SK-N-SH (cell line): ENCODE results near the gene ZRANB2. TPM values are rescaled to one million over a fixed set of nuclear protein-coding genes. Genes with fewer than 3 reads are reported as not detected.

Experiments
- CTCF ChIA-PET: fragments of 300-600, 350-600 bp; formaldehyde crosslinking; extraction: SDS; loops from one replicate; lab custom pipeline; 2021; lab: Yijun Ruan, JAX
- POLR2A ChIA-PET: fragments of 350-600 bp; sonication (Branson Sonifier 250); formaldehyde crosslinking; extraction: SDS; loops from one replicate; lab custom pipeline; 2020; ENCODE audit warnings: antibody characterized with exemption, inconsistent platforms; lab: Yijun Ruan, JAX
- DNase-seq: peaks from one replicate; pipeline ENCODE4 v3.0.0; 2012
- H2AFZ ChIP-seq: fragments of 200-600 bp; sonication (generic); 2 replicates; pipeline ENCODE4 v1.8.1; 2016; ENCODE audit warnings: antibody characterized with exemption, mild to moderate bottlenecking, low read depth
- H3F3A ChIP-seq: fragments of 200-600 bp; sonication (generic); replicated peaks from 2 replicates; pipeline ENCODE3; 2016; ENCODE audit warnings: antibody characterized with exemption, mild to moderate bottlenecking; ENCODE audit not compliant: insufficient read depth
- H3K27ac ChIP-seq, 2 experiments: fragments of 200-500 bp in 1 of 2; fragments of 200-600 bp in 1 of 2; sonication (Bioruptor generic) in 1 of 2; sonication (generic), shearing (Covaris generic) in 1 of 2; 2 replicates each; pipeline versions ENCODE4 v1.5.1 to v1.6.1; 2014 to 2016; ENCODE audit warnings: low read depth in 2 of 2, inconsistent platforms in 1 of 2, low read length in 1 of 2, mild to moderate bottlenecking in 1 of 2, mixed read lengths in 1 of 2
- H3K27me3 ChIP-seq: fragments of 200-600 bp; sonication (generic), shearing (Covaris generic); 2 replicates; pipeline ENCODE4 v1.6.1; 2016; ENCODE audit warnings: mixed run types; ENCODE audit not compliant: insufficient read depth
- H3K36me3 ChIP-seq, 2 experiments: fragments of 200-500 bp in 1 of 2; fragments of 200-600 bp in 1 of 2; sonication (Bioruptor generic) in 1 of 2; sonication (generic) in 1 of 2; replicated peaks in 1 of 2; 2 replicates each; pipeline versions ENCODE3 to v1.5.1; 2014 to 2016; ENCODE audit warnings: low read length in 1 of 2, mild to moderate bottlenecking in 1 of 2; ENCODE audit not compliant: insufficient read depth in 2 of 2, control insufficient read depth in 1 of 2
- H3K4me1 ChIP-seq, 2 experiments: fragments of 200-500 bp in 1 of 2; fragments of 200-600 bp in 1 of 2; sonication (Bioruptor generic) in 1 of 2; sonication (generic), shearing (Covaris generic) in 1 of 2; 2 replicates each; pipeline versions ENCODE4 v1.5.1 to v1.6.1; 2014 to 2016; ENCODE audit warnings: low read depth in 1 of 2, low read length in 1 of 2, mixed run types in 1 of 2; ENCODE audit not compliant: insufficient read depth in 2 of 2, control insufficient read depth in 1 of 2
- H3K4me2 ChIP-seq: fragments of 200-600 bp; sonication (generic), shearing (Covaris generic); 2 replicates; pipeline ENCODE4 v1.6.1; 2017; ENCODE audit warnings: mixed run types
- H3K4me3 ChIP-seq, 2 experiments: fragments of 200-500 bp in 1 of 2; fragments of 200-600 bp in 1 of 2; sonication (Bioruptor generic) in 1 of 2; sonication (generic), shearing (Covaris generic) in 1 of 2; 2 replicates each; pipeline versions ENCODE4 v1.5.1 to v1.8.1; 2014 to 2016; ENCODE audit warnings: low read depth in 2 of 2, inconsistent platforms in 1 of 2, low read length in 1 of 2, mild to moderate bottlenecking in 1 of 2, mixed read lengths in 1 of 2, moderate library complexity in 1 of 2
- H3K79me2 ChIP-seq: fragments of 200-600 bp; sonication (generic); 2 replicates; pipeline ENCODE4 v1.8.1; 2017; ENCODE audit warnings: mild to moderate bottlenecking; ENCODE audit not compliant: insufficient read depth
- H3K9ac ChIP-seq: fragments of 200-600 bp; sonication (generic); 2 replicates; pipeline ENCODE4 v1.6.1; 2017; ENCODE audit warnings: mixed run types
- H3K9me2 ChIP-seq: fragments of 200-600 bp; sonication (generic); 2 replicates; pipeline ENCODE4 v1.6.1; 2017; ENCODE audit warnings: mixed run types
- H3K9me3 ChIP-seq: fragments of 200-600 bp; sonication (generic); 2 replicates; pipeline ENCODE4 v1.6.1; 2017; ENCODE audit warnings: mixed run types, mild to moderate bottlenecking, moderate library complexity
- H4K20me1 ChIP-seq: fragments of 200-600 bp; sonication (generic); 2 replicates; pipeline ENCODE4 v1.6.1; 2017; ENCODE audit warnings: mild to moderate bottlenecking, mixed run types; ENCODE audit not compliant: insufficient read depth
- CHD2 ChIP-seq: fragments of 150-350 bp; IDR thresholded peaks from 2 replicates; pipeline ENCODE4 v1.6.1; 2018; ENCODE audit warnings: low read length; ENCODE audit not compliant: partially characterized antibody
- EZH2phosphoT487 ChIP-seq: fragments of 200-600 bp; sonication (generic); IDR thresholded peaks from 2 replicates; pipeline ENCODE4 v1.6.1; 2017; ENCODE audit warnings: low read depth, mixed run types, mild to moderate bottlenecking, antibody characterized with exemption, moderate library complexity, borderline replicate concordance
- FOSL2 ChIP-seq: IDR thresholded peaks from 2 replicates; pipeline ENCODE4 v1.4.0; 2012; ENCODE audit warnings: low read depth, mild to moderate bottlenecking, moderate library complexity, borderline replicate concordance
- IRF3 ChIP-seq: fragments of 150-350 bp; IDR thresholded peaks from 2 replicates; pipeline ENCODE4 v1.6.1; 2016; ENCODE audit warnings: mild to moderate bottlenecking, low read depth, low read length
- MAX ChIP-seq: IDR thresholded peaks from 2 replicates; pipeline ENCODE4 v1.4.0; 2012; ENCODE audit warnings: low read depth
- MEF2A ChIP-seq: IDR thresholded peaks from 2 replicates; pipeline ENCODE4 v1.4.0; 2012; ENCODE audit warnings: low read depth, borderline replicate concordance
- MXI1 ChIP-seq: IDR thresholded peaks from 2 replicates; pipeline ENCODE4 v1.6.1; 2012; ENCODE audit warnings: mild to moderate bottlenecking, low read depth, low read length, improper control_type of control experiment
- PBX3 ChIP-seq: IDR thresholded peaks from 2 replicates; pipeline ENCODE4; 2012
- POLR2AphosphoS5 ChIP-seq: IDR thresholded peaks from 2 replicates; pipeline ENCODE4 v1.6.1; 2012; ENCODE audit warnings: low read depth, low read length
- REST ChIP-seq: IDR thresholded peaks from 2 replicates; pipeline ENCODE4 v1.6.1; 2012; ENCODE audit warnings: mild to moderate bottlenecking, low read depth, low read length, moderate library complexity
- RXRA ChIP-seq: IDR thresholded peaks from 2 replicates; pipeline ENCODE4 v1.4.0; 2012; ENCODE audit warnings: low read depth, mild to moderate bottlenecking, borderline replicate concordance
- SIN3A ChIP-seq: IDR thresholded peaks from 2 replicates; pipeline ENCODE4 v1.6.1; 2012; ENCODE audit warnings: low read depth, mild to moderate bottlenecking, low read length, moderate library complexity, borderline replicate concordance
- USF1 ChIP-seq: IDR thresholded peaks from 2 replicates; pipeline ENCODE4 v1.4.0; 2012; ENCODE audit warnings: low read depth, borderline replicate concordance
- WGBS: methylation state at CpG from one replicate; pipeline ENCODE4 v1.1.6; 2017; ENCODE audit warnings: low lambda C conversion rate; 5-methylcytosine and 5-hydroxymethylcytosine counted together
- polyA plus RNA-seq, 3 experiments: library from polyadenylated mRNA; depleted of rRNA; stranded (reverse); fragments of >200 nt; gene quantifications; 2 replicates each; pipeline ENCODE4 v1.2.3, GENCODE V29; 2012
- TF ChIP-seq, protein P1 (sequence below): fragments of 200-600 bp; sonication (generic); IDR thresholded peaks from 2 replicates; pipeline ENCODE4 v1.6.1; 2017; ENCODE audit warnings: antibody characterized with exemption, mild to moderate bottlenecking, moderate library complexity
- TF ChIP-seq, protein P2 (sequence below): fragments of 150-350 bp; IDR thresholded peaks from 2 replicates; pipeline ENCODE4 v1.6.1; 2017; ENCODE audit warnings: antibody characterized with exemption, low read length, low read depth, borderline replicate concordance

Gene ZRANB2
- polyA plus RNA-seq, 1 of the 3 experiments (the other 2 are of a cell fraction) = 45.2 TPM

DNA sequence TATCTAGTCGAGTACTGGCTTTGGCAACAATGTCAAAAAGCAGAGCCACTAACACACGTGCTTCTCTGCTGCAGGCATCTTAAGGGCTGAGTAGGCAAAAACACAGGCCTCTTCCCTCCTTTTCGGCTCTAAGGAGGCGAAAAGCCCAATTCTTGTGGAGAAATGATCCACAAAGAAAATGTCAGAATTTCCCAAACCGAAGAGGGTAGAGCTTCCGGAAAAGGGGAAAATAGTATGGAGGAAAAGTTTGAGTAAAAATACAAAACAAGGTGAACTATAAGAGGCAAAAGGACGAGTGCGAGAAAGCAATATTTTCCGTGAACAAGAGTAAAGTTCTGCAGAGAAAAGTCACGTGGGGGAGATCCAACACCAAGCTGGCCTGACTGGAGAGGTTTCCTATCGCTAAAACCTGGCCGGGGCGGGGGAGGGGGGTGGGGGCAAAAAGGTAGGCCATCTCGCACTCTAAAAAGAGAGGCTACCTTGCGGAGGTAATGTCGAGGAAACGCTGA, 551 bp downstream of the ZRANB2 start:
- no peaks in the 10 kb centered on the region for H3K27me3 ChIP-seq
- peaks cover 8 to 9% of the 10 kb centered on the region in 2 experiments; a peak in 3 of 4 replicates for H3K4me1 ChIP-seq
- H3K9me3 ChIP-seq = no peaks in the 10 kb centered on the region
- TF ChIP-seq USF1 = peak; percentile 60; the same call in 1 of the 2 replicates
- TF ChIP-seq MEF2A = no peak
- 0 out of 2 replicates have a peak, but pooled peaks have one; percentile 55 for TF ChIP-seq SIN3A
- TF ChIP-seq MAX = peak; percentile 57; the same call in 1 of the 2 replicates
- no peak for TF ChIP-seq EZH2phosphoT487
- TF ChIP-seq MXI1 = peak; percentile 92
- peak overlapping the region; percentile 88 for H3K4me2 ChIP-seq
- H3K4me3 ChIP-seq = peak overlapping the region; percentile 93 to 96
- H3F3A ChIP-seq = no peaks in the 10 kb centered on the region
- CTCF ChIA-PET = interaction anchor here (0.9 to 2.1 kb wide), 8 partner anchors 11 to 870 kb away, joined by 3 to 11 read pairs (median 4); partner anchors contain the start of gene PTGER3
- peak overlapping the region; percentile 86 to 97 for H3K27ac ChIP-seq
- H4K20me1 ChIP-seq = peaks cover 34% of the 10 kb centered on the region
- WGBS = 2% methylated on average over 17 of the region's 17 CpGs
- H3K79me2 ChIP-seq = peaks cover 56% of the 10 kb centered on the region
- H3K9ac ChIP-seq = peak overlapping the region; percentile 95
- H2AFZ ChIP-seq = peak overlapping the region; percentile 83; the same call in 1 of the 2 replicates
- POLR2A ChIA-PET = interaction anchor here (0.5 to 1.2 kb wide), 2 partner anchors 109 to 873 kb away, joined by 3 to 4 read pairs; no protein-coding TSS in a partner anchor
- H3K9me2 ChIP-seq = no peaks in the 10 kb centered on the region
- peaks cover 33 to 42% of the 10 kb centered on the region in 2 experiments for H3K36me3 ChIP-seq
- DNase-seq = peak; percentile 24

DNA sequence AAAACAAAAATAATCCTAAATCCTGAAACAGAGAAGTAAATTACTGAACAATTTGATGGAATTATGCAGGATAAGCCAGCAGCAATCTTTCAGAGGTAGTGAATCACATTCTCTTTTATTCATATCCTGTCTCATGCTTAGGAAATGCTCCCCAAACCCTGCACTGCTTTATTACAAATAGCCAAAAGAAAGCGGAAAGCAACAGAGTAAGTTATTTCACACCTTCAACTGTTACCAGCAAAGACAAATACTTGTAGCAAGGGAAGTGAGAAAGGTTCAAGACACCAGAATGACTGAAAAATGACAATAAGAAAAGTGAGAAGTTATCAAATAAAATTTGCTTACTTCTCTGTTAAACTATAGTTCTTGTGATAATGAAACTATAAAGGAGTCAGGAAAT, 6.2 kb downstream of the ZRANB2 start:
- peaks cover 77% of the 10 kb centered on the region for H3K79me2 ChIP-seq
- H3K4me1 ChIP-seq = peaks cover 4 to 9% of the 10 kb centered on the region in 2 experiments; a peak in 2 of 4 replicates
- peaks cover 9% of the 10 kb centered on the region for H3F3A ChIP-seq
- ChIA-PET POLR2A (no interaction called here), CTCF (no interaction called here)
- H3K9ac ChIP-seq = no peak overlapping the region
- peaks cover 88 to 93% of the 10 kb centered on the region in 2 experiments for H3K36me3 ChIP-seq
- no peak overlapping the region for H2AFZ ChIP-seq
- H3K27ac ChIP-seq = no peak overlapping the region
- WGBS = 100% methylated on average over 1 of the region's 1 CpG
- H3K4me3 ChIP-seq = no peak overlapping the region
- H3K4me2 ChIP-seq = no peak overlapping the region
- H3K9me3 ChIP-seq = no peaks in the 10 kb centered on the region
- peaks cover 39% of the 10 kb centered on the region for H4K20me1 ChIP-seq
- DNase-seq = no peak
- no peaks in the 10 kb centered on the region for H3K27me3 ChIP-seq
- H3K9me2 ChIP-seq = no peaks in the 10 kb centered on the region
- no peak for TF ChIP-seq IRF3
- TF ChIP-seq RXRA = no peak
- no peak for TF ChIP-seq FOSL2
- TF ChIP-seq, protein P1, sequence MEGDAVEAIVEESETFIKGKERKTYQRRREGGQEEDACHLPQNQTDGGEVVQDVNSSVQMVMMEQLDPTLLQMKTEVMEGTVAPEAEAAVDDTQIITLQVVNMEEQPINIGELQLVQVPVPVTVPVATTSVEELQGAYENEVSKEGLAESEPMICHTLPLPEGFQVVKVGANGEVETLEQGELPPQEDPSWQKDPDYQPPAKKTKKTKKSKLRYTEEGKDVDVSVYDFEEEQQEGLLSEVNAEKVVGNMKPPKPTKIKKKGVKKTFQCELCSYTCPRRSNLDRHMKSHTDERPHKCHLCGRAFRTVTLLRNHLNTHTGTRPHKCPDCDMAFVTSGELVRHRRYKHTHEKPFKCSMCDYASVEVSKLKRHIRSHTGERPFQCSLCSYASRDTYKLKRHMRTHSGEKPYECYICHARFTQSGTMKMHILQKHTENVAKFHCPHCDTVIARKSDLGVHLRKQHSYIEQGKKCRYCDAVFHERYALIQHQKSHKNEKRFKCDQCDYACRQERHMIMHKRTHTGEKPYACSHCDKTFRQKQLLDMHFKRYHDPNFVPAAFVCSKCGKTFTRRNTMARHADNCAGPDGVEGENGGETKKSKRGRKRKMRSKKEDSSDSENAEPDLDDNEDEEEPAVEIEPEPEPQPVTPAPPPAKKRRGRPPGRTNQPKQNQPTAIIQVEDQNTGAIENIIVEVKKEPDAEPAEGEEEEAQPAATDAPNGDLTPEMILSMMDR = no peak
- TF ChIP-seq REST = no peak
- TF ChIP-seq CHD2 = no peak
- TF ChIP-seq, protein P2, sequence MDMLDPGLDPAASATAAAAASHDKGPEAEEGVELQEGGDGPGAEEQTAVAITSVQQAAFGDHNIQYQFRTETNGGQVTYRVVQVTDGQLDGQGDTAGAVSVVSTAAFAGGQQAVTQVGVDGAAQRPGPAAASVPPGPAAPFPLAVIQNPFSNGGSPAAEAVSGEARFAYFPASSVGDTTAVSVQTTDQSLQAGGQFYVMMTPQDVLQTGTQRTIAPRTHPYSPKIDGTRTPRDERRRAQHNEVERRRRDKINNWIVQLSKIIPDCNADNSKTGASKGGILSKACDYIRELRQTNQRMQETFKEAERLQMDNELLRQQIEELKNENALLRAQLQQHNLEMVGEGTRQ = no peak
- TF ChIP-seq POLR2AphosphoS5 = no peak
- TF ChIP-seq PBX3 = no peak
